Activated CD4-positive, alpha-beta T cell treated with anti-CD3 and anti-CD28 coated beads for 1 hour (primary cell): ENCODE results near the gene TEX44.
"Not testable (repeated sequence)": the region's sequence is repeated elsewhere in the genome, so short reads cannot be mapped to it uniquely, and the experiment has no call there.

Experiments
- DNase-seq: peaks from one replicate; pipeline ENCODE4 v3.0.0-alpha.2; 2020

TEX44 gene

DNA sequence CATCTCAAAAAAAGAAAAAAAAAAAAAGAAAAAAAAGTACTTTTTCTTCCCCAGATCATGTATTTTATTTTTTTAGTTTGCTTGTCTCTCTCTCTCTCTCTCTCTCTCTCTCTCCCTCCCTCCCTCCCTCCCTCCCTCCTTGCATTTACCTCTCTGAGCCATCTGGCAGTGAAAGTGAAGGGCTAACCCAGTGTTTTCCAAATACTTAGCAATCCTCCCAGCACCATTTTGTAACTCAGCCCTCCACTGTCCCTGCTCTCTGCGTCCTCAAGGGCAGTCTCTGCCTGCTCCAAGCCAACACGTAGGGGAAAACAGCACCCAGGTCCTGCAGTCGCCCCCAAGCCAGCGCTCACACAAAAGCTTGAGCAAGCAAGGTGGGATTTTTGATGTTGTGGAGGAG lies 19.6 kb upstream of the TEX44 start:
- DNase-seq, result no peak

DNA sequence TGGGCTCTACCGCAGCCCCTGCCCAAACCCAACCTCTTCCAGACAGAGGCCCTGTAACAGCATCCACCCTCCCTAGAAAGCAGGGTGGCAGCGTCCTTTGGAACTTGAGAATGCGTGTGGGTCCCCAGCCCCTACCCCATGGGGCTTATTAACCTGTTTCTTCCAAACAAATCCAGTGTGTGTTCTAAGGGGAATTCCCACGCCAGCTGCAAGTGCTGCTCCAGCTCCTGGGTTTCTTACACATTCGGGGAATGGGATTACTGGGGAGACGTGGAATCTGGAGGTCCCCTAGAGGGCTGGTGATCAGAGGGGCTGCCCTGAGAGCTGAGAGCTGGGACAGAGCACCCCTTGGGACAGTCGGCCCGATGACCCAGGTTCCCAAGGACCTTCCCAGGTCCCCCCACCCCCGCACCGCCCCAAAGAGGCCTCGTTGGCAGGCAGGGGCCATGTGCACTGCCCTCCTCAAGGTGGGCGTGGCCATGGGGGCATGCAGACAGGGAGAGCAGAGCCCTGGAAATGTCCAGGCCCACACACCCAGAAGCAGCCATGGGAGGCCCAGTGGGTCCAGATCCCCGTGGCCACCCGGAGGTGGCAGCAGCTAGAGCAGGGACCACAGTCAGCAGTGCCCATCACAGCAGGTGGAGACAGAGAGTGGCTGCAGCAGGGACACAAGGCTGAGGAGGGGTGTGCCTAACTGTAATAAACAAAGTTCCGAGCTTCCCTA lies 18.8 kb upstream of the TEX44 start:
- no peak for DNase-seq

DNA sequence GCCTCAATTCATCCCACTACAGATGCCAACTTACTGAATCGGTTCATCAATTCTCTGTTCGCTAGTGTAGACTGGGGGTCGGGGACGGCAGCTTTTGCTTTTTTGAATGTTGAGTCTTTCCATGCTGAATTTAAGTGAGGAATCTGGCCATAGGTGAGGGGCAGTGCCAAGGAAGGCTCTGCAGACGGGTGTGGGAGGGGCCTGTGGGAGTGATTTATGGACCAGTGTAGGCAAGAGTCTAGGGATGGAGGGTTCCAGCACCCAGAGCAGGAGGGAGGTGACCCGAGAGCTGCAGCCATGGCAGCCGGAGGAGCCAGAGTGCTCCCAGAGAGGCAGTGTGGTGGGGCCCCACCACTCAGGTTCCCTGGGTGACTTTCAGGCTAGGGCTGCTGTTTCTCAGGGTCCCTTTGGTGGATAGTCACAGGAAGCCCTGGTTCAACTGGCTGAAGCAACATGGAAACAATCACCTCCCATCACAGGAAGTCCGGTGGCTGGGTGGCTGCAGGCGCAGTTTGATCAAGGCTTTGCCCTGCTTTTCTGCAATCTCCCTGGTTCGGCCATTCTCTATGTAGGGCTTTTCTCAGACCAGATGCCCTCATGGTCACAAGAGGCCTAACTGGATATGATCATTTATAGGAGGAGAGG lies 16.9 kb upstream of the TEX44 start:
- DNase-seq, result no peak

DNA sequence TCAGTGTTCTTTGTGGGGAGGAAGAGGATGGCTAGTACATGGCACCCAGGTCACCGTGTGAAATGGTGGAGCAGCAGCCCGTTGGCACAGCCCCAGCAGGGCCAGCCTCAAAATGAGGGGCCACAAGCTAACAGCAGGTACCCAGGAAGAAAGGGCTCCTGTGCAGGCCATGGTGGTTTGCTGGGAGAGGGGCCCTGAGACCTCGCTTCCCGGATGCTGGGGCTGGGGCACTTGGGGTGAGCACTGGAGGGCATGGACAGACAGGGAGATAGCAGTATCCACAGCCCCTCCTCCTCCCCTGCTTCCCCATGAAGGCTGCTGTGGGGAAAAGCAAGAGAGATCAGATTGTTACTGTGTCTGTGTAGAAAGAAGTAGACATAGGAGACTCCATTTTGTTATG lies 16.2 kb upstream of the TEX44 start:
- no peak for DNase-seq

DNA sequence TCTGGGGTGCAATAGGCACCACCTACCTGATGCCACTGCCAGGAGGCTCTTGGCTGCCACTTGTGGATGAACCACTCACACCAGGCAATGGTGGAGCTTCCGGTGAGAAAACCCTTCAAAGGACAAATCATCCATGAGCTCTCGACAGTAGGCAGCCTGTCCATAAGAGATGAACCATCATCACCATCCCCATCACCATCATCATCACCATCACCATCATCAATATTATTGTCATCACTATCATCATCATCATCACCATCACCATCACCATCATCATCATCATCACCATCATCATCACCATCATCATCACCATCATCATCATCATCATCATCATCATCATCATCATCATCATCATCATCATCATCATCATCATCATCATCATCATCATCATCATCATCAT lies 14.0 kb upstream of the TEX44 start:
- DNase-seq, result not testable (repeated sequence)

DNA sequence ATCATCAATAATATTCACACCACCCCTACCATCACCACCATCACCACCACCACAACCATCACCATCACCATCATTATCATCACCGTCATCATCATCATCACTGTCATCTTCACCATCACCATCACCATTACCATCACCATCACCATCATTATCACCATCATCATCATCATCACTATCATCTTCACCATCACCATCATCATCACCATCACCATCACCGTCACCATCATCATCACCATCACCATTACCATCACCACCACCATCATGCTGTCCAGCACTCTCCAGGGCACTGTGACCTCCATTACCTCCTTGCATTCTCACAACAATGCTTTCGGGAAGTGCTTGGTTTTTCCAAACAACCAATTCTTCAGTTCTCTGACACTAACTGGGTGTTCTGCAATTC lies 13.1 kb upstream of the TEX44 start:
- no peak for DNase-seq

DNA sequence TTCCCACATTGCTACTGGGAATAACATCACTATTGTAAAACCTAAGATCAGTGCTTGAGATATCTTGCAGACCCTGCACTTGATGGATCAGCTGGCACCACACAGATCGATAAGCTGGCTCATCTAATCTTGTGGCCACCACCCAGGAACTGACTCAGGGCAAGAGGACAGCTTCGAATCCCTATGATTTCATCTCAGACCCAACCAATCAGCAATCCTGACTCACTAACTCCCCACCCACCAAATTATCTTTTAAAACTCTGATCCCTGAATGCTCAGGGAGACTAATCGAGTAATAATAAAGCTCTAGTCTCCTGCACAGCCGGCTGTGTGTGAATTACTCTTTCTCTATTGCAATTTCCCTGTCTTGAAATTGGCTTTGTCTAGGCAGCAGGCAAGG lies 11.3 kb upstream of the TEX44 start:
- DNase-seq, result no peak

DNA sequence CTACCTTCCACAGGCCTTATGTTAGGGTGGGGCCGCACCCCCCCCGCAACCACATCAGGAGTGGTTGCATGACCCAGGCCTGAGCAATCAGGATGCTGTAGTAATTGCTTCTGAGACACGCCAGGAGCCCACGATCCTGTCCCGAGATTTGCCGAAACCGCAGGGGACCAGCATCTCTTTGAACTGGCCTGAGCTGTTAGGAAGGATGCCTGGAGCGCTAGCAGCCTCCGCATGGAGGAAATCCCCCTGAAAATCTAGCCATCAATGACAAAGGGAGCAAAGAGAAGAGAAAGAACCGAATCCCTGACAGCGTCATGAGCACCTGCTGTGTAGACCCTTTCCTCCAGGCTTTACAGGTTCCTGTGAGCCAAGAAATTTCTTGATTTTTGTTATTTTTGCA lies 8.7 kb upstream of the TEX44 start:
- DNase-seq, result no peak

DNA sequence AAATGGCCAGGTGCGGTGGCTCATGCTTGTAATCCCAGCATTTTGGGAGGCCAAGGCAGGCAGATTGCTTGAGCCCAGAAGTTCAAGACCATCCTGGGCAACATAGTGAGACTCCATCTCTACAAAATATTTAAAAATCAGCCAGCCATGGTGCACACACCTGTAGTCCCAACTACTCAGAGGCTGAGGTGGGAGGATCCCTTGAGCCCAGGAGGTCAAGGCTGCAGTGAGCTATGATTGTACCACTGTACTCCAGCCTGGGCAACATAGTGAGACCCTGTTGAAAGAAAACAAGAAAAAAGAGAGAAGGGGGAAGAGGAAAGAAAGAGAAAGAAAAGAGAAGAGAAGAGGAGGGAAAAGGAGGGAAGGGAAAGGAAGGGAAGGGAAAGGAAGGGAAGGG lies 4.9 kb upstream of the TEX44 start:
- DNase-seq, result not testable (repeated sequence)

DNA sequence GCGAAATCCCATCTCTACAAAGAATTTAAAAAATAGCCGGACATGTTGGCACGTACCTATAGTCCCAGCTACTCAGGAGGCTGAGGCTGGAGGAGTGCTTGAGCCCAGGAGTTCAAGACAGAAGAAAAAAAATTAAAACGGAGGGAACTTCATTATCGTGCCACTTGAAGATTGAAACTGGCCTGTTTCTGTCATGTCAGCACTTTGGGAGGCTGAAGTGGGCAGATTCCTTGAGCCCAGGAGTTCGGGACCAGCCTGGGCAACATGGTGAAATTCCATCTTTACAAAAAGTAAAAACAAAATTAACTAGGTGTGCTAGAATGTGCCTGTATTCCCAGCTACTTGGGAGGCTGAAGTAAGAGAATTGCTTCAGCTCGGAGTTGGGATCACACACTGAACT lies 3.0 kb upstream of the TEX44 start:
- DNase-seq, result no peak

DNA sequence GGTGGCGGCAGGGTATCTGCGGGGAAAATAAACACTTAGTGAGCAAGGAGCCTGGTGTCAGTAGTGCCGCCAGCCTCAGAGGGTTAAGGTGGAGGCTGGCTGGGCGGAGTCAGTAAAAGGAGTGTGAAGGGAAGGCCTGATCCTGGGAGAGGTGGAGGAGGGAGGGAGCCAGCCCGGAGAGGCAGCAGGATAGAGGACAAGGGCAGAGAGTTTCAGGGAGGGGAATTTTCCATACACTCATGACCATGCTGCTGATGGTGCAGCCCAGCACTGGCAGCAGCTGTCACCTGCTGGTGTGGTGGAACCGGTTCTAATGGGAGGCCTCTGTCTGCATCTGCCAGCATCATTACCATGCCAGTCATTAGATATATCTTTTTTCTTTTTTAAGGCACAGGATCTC lies 2.0 kb upstream of the TEX44 start:
- DNase-seq, result no peak

DNA sequence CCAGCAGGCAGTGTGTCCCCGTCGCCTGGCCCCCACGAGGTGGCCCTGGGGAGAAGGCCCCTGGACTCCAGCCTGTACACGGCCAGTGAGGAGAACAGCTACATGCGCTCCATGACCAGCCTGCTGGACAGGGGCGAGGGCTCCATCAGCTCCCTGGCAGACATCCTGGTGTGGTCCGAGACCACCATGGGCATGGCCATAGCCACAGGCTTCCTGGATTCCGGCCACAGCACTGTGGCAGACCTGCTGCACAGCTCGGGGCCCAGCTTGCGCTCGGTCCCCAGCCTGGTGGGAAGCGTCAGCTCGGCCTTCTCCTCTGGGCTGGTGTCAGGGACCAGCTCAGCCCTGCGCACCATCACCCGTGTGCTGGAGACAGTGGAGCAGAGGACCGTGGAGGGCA lies 1.0 kb downstream of the TEX44 start:
- DNase-seq, result no peak

DNA sequence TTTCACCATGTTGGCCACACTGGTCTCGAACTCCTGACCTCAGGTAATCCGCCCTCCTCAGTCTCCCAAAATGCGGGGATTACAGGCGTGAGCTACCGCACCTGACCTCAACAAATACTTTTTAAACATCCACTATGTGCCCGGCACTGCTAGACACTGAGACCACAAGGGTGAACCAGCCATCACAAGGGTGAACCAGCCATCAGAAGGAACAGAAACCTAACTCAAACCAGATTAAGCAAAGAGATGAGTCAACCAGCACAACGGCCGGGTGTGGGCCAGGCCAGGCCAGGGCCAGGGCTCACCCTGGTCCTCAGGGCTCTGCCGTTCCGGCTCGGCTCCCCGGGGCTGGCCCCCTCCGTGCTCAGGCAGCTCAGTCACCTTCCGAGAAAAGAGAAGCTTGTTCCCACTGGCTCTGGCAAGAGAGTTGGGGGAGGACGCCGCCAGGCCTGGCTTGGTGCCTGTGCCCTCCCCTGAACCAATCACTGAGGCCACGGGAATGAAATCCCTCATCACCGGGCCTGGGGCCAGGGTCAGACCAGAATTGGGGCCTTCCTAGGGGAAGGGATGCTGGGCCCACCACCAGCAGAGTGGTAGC lies 4.4 kb downstream of the TEX44 start:
- no peak for DNase-seq

DNA sequence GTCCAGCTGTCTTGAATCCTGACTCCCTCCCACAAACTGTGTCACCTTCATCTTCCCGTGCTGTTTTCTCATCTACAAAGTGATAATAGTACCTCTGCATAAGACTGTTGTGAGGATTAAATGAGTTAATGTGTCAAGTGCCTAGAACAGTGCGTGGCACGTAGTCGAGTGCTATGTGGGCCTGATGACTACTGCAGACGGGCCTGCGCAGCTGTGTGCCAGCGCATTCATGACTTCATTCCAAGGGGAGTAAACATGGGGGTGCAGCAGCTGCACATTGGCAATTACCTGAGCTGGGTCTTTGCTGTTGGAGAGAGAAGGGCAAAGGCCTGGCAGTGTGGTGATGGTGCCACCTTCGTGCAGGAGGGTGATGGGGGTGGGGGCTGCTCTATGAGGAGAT lies 5.0 kb downstream of the TEX44 start:
- DNase-seq, result no peak

DNA sequence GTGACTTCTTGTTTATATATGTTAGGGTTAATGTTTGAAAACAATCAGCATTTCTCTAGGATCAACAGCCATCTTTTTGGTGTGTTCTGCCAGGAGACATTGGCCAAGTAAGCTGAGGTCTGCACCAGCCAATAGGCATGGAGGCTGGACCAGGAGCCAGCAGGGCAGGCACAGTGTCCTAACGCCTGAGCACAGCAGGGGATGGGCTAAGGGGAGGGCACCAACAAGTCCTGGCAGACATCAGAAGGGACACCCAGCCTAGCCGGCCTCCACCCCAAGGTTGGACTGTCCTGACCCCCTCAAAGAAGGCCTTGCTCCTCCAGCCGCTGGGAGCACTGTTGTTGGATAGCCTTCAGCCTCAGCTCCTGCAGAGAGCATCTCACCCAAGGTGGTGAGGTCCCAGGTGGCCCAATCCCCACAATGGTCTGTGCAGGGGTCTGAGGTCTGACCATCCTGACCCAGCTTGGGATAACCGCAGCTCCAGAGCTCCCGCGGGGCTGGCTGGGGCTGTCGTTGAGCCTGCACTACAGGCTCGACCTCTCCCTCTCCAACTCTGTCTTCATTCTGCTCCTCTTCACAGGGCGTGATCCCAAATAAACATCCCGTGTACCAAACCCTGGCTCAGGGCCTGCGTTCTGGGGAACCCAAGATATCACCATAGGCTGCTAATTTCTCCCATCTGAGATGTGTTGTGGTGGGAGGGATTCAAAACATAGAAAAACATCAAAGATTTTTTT lies 8.1 kb downstream of the TEX44 start:
- no peak for DNase-seq

DNA sequence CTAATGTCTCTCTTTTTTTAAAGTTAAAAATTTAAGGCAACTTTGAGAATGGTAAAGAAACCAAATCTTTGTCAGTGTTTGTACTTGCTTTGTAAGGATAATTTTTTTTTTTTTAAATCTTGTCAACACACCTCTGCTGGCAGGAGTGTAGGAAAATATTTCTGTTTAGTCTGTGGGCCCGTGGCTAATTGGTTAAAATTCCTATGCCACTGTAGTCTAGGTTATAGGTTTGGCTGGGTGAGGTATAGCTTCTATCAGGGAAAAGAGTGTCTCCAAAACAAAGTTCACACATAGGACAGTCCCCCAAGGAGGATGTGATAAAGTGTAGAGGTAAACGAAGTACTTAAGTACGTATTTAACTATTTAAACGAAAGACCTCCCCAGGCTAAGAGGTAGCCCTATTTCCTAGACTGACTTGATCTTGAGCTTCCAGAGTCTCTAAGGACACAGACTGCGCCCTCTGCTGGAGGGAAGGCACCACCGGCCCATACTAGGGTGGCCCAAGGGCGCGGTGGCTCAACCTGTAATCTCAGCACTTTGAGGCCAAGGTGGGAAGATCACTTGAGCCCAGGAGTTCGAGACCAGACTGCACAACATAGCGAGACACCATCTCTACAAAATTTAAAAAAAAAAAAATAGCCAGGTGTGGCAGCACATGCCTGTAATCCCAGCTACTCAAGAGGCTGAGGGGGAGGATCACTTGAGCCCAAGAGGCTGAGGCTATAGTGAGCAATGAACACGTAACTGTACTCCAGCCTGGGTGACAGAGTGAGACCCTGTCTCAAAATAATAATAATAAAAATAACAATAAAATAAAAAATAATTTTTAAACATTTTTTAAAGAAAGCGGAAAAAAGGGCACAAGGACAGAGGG lies 8.9 kb downstream of the TEX44 start:
- peak; percentile 62 for DNase-seq

DNA sequence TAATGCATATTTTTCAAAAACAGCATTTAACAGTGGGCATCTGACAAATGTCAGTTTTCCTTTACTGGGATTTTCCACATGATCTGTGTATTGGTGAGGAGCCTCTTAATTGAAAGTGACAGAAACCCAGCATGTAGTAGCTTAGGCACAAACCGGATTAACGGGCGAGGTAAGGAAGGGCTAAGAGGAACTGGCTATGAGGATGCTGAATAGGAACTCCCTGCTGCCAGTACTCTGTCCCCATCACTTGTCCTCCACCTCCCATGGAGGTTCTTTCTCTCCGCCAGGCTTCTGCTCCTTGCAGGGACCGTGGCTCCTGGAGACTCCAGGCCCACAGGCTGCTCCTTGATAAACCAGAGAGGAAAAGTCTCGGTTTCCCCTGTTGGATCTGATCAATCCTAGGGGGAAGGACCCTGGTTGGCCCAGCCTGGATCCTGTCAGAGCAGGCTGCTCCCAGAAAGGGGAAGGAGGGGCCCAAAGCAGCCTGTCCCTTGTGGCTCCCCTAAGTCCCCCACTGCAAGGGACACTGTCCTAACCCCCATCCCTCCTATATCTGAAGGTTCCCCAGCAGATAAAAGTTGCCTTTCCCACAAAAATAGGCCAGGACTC lies 10.3 kb downstream of the TEX44 start:
- no peak for DNase-seq

DNA sequence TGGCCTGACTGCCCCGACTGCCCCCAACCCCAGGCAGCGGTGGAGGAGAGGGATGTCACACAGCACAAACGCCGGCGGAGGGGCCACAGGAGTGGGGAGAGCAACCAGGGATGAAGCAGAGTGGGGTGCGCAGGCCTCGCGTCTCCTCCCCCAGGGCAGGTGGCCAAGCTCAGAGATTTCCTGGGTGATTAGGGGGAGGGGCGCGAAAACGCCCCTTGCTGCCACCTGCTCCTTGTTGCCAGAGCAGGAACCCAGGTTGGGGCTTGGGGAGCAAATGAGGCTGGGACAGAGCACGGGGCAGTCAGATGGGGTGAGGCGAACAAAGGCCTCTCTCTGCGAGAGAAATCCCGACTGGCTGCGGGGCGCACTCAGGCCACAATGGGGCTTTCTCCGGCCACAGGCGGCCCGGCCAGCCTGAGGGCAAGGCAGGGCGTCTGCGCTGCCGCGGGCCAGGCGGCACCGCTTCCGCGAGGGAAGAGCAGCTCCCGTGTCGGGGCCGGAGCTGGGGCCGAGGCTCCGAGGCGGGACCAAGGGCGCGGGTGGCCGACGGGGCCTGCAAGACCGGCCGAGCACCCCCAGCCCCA lies 11.5 kb downstream of the TEX44 start:
- peak; percentile 15 for DNase-seq

DNA sequence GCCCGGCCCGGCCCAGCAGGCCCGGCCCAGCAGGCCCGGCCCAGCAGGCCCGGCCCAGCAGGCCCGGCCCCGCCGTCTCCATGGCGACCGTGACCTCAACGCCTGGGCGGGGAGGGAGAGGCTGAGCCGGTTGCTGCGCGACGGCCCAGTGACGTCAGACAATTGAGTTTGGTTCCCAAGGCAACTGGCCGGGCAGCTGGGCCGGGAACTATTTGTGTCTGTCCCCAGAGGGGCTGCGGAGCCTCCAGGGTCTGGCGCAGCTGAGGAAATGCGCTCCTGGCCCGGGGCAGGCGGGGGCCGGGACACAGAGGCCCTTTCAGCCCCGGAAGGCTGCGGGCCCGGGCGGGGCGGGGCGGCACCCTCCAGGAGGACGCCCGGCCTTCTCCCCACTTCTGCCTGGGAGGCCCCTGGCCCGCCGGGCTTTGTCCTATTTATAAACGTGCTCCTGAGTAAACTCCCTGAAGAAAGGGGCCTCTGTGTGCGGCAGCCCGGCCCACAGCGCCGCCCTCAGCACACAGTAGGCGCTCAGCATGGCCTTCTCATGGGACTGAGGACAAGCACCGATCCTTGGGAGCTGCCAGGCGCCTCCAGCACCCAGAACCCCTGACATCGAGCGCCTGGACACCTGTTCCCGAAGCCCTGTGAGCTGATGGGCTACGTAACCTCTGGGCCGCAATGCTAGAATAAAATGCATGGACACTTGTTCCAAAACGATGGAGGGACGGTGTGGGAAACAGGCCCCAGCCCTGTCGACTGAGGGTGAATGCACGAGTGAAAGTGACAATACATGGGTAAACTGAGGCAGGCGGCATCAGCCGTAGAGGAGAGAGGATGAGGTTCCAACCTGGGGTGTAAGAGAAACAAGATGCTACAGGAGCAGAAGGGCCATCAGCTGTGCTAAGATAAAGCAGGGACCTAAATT lies 12.3 kb downstream of the TEX44 start:
- DNase-seq, result peak; percentile 92

DNA sequence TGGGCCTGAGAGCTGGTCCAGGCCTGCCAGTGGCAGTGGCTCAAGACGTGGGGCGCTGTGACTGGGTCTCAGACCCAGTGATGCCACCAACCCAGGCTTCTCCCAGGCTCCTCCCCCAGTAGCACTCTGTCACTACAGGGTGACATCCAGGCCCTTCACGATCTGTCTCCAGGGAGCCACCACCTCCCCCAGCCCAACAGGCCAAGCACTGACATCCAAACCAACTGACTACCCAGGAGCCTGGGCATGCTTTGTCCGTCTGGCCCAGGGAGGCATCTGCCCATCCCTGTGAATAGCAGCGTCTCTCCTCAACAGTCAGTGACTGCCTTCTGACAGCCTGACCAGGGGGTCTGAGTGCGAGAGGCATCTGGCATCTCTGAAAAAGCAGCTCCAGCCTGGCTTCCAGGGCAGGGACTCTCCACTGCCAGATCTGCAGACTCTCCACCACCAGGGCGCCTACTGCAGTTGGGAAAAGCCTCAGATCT lies 13.0 kb downstream of the TEX44 start:
- no peak for DNase-seq

DNA sequence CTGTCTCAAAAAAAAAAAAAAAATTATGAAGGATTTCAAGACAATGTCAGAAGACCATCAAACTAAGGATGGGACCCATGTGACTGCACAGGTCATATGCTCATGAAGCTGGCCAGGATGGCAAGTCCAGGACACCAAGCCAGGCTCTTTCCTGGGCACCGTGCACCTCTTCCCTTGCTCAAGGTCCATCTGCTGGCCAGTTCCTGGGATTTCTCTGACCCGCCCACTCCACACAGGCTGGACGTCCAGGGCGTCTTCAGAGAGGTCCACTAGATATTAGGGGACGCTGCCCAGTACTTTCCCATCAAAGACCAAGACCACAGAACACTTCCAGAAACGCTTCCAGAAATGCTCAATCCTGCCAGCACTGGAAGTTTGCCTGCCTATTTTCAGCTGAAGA lies 14.3 kb downstream of the TEX44 start:
- DNase-seq, result no peak
